ENCODE measurements around the gene AXIN2. TPM values are rescaled to one million over a fixed set of nuclear protein-coding genes. Genes with fewer than 3 reads are reported as not detected.
A peak's percentile ranks its signal among the peaks of the same experiment; 100 is the strongest.

AXIN2 gene
- total RNA-seq, 4 donors from 2014 or later: 17.6 to 87.6 (median 23.8) TPM

DNA sequence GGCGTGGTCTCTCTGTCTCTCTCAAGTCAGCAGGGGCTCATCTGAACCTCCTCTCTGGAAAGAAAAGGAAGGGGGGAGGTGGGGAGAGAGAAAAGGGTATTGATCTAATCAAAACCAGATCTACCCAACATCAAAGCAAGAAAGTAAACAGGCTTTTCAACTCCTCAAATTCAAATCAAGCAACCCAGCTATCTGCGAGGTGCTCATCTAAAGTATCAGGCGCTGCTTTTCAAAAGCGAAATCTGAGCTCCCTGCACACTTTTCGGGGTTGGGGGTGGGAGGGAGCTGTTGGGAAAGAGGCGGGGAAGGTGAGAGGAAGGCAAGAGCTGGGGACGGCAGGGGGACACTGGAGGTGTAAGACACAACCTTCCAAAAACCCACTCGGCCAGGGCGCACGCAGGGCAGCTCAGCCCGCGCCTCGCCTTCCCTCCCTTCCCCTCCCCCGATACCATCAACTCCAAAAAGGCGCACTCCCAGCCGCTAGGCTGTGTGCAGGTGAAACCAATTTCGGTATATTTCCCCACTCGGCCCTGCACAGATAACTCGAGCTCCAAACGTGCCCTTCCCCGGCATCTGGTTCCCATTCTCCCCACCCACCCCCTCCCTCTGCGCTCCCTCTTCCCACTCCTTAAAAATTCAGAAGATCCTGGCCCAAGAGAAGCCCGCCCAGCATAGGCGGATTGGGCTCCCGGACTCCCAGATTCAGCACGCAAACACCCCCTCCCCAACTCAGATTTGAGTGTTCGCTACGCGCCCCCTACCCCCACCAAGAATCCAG is 2.6 kb downstream of the AXIN2 start:
- Histone ChIP-seq H3K27ac (no peak overlapping the region), H3K9me3 (no peaks in the 10 kb centered on the region), H3K4me1 (peaks cover 7 to 30% (median 18%) of the 10 kb centered on the region in 4 donors), H3K4me3 (peak overlapping the region; percentile 68 to 99 (median 89)), H3K36me3 (no peaks in the 10 kb centered on the region), H3K27me3 (no peaks in the 10 kb centered on the region)
- in situ Hi-C loops (cut with MboI; ENCODE audit: low pct_ligation_motif_present in 1 of 4, low pct_unique_long_range_greater_than_20kb in 1 of 4, low sequenced_read_pairs in 3 of 4) (loop anchor here (10.0 to 25.0 kb wide), 6 partner anchors 144 to 603 kb away; no protein-coding TSS in a partner anchor), intact Hi-C loops (cut with DNase I; ENCODE audit: low total_unique reads) (no loop called here)
- 16 to 18% methylated on average over 6 to 29 of the region's 29 CpGs for WGBS, 2 donors (ENCODE audit: low coverage in 1 of 2)
- TF ChIP-seq, protein P1, sequence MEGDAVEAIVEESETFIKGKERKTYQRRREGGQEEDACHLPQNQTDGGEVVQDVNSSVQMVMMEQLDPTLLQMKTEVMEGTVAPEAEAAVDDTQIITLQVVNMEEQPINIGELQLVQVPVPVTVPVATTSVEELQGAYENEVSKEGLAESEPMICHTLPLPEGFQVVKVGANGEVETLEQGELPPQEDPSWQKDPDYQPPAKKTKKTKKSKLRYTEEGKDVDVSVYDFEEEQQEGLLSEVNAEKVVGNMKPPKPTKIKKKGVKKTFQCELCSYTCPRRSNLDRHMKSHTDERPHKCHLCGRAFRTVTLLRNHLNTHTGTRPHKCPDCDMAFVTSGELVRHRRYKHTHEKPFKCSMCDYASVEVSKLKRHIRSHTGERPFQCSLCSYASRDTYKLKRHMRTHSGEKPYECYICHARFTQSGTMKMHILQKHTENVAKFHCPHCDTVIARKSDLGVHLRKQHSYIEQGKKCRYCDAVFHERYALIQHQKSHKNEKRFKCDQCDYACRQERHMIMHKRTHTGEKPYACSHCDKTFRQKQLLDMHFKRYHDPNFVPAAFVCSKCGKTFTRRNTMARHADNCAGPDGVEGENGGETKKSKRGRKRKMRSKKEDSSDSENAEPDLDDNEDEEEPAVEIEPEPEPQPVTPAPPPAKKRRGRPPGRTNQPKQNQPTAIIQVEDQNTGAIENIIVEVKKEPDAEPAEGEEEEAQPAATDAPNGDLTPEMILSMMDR (IDR thresholded peaks at IDR 0.05): no peak
- TF ChIP-seq POLR2AphosphoS5 (IDR thresholded peaks at IDR 0.05): no peak
- TF ChIP-seq EP300 (IDR thresholded peaks at IDR 0.05; ENCODE audit: low read depth): no peak
- TF ChIP-seq POLR2A (IDR thresholded peaks at IDR 0.05): no peak
- DNase-seq: no peak

DNA sequence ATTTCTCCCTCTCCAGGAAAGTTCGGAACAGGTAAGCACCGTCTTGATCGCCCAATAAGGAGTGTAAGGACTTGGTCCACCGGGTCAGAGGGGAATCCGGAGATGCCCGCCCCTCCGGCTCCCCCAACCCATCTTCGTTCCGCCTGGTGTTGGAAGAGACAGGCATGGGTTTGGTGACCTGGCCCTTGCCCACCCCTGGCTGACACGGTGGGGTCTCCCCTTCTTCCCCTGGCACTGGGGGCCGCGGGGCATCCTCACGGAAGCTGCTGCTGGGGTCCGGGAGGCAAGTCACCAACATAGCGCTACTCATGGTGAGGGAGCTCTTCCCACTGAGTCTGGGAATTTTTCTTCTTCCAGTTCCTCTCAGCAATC is 3.2 kb downstream of the AXIN2 start:
- 35 to 67% methylated on average over 3 to 15 of the region's 15 CpGs for WGBS, 2 donors (ENCODE audit: low coverage in 1 of 2)
- no peaks in the 10 kb centered on the region for H3K27me3 ChIP-seq
- no peak for DNase-seq
- peak overlapping the region in 3 of 4 donors; percentile 86 to 99 (median 92) for H3K4me3 ChIP-seq
- H3K9me3 ChIP-seq: no peaks in the 10 kb centered on the region
- in situ Hi-C loops (cut with MboI; ENCODE audit: low pct_ligation_motif_present in 1 of 4, low pct_unique_long_range_greater_than_20kb in 1 of 4, low sequenced_read_pairs in 3 of 4): loop anchor here (10.0 to 25.0 kb wide), 6 partner anchors 143 to 604 kb away; no protein-coding TSS in a partner anchor
- intact Hi-C loops (cut with DNase I; ENCODE audit: low total_unique reads): no loop called here
- no peak for TF ChIP-seq POLR2AphosphoS5 (IDR thresholded peaks at IDR 0.05)
- TF ChIP-seq EP300 (IDR thresholded peaks at IDR 0.05; ENCODE audit: low read depth): no peak
- TF ChIP-seq, protein P1 (IDR thresholded peaks at IDR 0.05): no peak
- TF ChIP-seq POLR2A (IDR thresholded peaks at IDR 0.05): no peak
- H3K36me3 ChIP-seq: no peaks in the 10 kb centered on the region
- H3K4me1 ChIP-seq: peaks cover 7 to 33% (median 21%) of the 10 kb centered on the region in 4 donors
- H3K27ac ChIP-seq: no peak overlapping the region

DNA sequence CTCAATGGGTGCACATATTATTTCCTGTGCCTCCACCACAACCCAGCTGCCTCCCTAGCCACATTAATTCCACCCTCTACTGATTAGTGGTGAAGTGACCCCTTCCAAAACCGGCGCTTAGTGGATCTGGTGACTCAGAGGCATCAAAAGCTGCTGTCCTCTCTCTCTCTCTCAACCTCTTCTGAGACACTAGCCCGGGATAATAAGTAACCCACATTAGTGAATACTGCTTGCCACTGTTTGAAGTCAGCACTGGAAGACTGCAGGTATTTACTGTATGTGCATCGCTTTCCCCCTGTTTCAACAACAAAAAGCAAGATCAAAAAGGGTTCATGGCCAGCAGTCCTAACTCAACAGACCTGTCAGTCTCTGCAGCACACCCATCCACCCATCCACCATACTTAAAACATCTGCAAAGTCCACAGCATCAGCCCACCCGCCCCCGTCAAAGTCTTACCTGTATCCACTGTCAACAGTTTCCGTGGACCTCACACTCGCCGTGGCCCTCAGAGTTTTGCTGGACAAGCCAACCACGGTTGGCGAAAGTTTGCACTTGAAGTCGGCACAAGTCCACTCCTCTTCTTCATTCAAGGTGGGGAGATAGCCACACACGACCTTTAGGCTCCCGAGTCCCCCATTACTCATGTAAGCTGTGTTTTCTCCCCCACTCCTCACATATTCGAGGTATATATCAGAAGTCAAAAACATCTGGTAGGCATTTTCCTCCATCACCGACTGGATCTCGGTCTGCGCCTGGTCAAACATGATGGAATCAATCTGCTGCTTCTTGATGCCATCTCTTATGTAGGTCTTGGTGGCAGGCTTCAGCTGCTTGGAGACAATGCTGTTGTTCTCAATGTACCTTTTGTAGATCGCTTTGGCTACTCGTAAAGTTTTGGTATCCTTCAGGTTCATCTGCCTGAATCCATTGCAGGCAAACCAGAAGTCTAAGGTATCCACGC is 3.8 kb downstream of the AXIN2 start:
- 37 to 43% methylated on average over 14 to 21 of the region's 21 CpGs for WGBS, 2 donors (ENCODE audit: low coverage in 1 of 2)
- intact Hi-C loops (cut with DNase I; ENCODE audit: low total_unique reads) (no loop called here), in situ Hi-C loops (cut with MboI; ENCODE audit: low pct_ligation_motif_present in 1 of 4, low pct_unique_long_range_greater_than_20kb in 1 of 4, low sequenced_read_pairs in 3 of 4) (loop anchor here (10.0 to 25.0 kb wide), 6 partner anchors 143 to 605 kb away; no protein-coding TSS in a partner anchor)
- H3K4me1 ChIP-seq: peaks cover 7 to 39% (median 24%) of the 10 kb centered on the region in 4 donors
- H3K27me3 ChIP-seq: no peaks in the 10 kb centered on the region
- H3K4me3 ChIP-seq: peak overlapping the region in 3 of 4 donors; percentile 86 to 99 (median 92)
- DNase-seq: no peak
- TF ChIP-seq POLR2A (IDR thresholded peaks at IDR 0.05) (no peak), EP300 (IDR thresholded peaks at IDR 0.05; ENCODE audit: low read depth) (no peak), POLR2AphosphoS5 (IDR thresholded peaks at IDR 0.05) (no peak)
- TF ChIP-seq, protein P1 (IDR thresholded peaks at IDR 0.05): no peak
- H3K9me3 ChIP-seq: no peaks in the 10 kb centered on the region
- H3K27ac ChIP-seq: no peak overlapping the region
- H3K36me3 ChIP-seq: no peaks in the 10 kb centered on the region
